GM12892 (cell line): ENCODE measurements around the gene USP40.

Source experiments
- POLR2A ChIP-seq: IDR thresholded peaks from 2 replicates; pipeline ENCODE4 v1.6.1; 2011; ENCODE audit warnings: low read depth, low read length, control low read depth
- POLR2AphosphoS5 ChIP-seq: IDR thresholded peaks from 2 replicates; pipeline ENCODE4 v1.6.1; 2011; ENCODE audit warnings: low read depth, low read length, control low read depth
- TAF1 ChIP-seq: IDR thresholded peaks from 2 replicates; pipeline ENCODE4 v1.6.1; 2011; ENCODE audit warnings: low read depth, mild to moderate bottlenecking, control low read depth, low read length, borderline replicate concordance

DNA sequence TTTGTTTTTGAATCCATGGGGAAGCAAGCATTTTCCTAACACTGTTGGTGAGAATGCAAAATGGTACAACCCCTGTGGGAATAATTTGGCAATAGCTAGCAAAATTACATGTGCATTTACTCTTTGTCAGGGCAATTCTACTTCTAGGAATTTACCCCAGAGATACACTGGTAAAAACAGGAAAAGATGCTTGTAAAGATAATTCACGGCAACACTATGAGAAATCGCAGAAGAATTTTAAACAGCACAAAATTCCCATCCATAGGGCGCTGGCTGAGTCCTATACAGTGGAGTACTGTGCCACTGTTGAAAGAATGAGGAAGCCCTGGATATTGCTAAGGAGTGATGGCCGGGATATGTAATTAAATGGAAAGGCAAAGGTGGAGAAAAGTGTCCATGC, 136.5 kb downstream of the USP40 start:
- TF ChIP-seq TAF1 (no peak), POLR2A (no peak), POLR2AphosphoS5 (no peak)
